ENCODE data around the gene CHCHD6.
"Not testable (repeated sequence)": the region's sequence is repeated elsewhere in the genome, so short reads cannot be mapped to it uniquely, and the experiment has no call there.

The CHCHD6 gene

DNA sequence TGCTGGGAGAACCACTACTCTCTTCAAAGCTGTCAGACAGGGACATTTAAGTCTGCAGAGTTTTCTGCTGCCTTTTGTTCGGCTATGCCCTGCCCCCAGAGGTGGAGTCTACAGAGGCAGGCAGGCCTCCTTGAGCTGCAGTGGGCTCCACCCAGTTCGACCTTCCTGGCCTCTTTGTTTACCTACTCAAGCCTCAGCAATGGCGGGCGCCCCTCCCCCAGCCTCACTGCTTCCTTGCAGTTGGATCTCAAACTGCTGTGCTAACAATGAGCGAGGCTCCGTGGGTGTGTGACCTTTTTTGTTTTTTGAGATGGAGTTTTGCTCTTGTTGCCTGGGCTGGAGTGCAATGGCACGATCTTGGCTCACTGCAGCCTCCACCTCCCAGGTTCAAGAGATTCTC is 87.3 kb downstream of the CHCHD6 start:
- H3K9me3 ChIP-seq (ENCODE audit: control insufficient read depth, low read depth, low read length); H3K4me3 ChIP-seq (ENCODE audit: low read length); H3K9ac ChIP-seq (ENCODE audit: low read length); H3K36me3 ChIP-seq (ENCODE audit: control insufficient read depth, low read depth, low read length); H3K27ac ChIP-seq (ENCODE audit: low read length); H3K4me1 ChIP-seq (ENCODE audit: control insufficient read depth, low read depth, low read length); H3K27me3 ChIP-seq (ENCODE audit: control insufficient read depth, insufficient read depth, low read length): not testable (repeated sequence)

DNA sequence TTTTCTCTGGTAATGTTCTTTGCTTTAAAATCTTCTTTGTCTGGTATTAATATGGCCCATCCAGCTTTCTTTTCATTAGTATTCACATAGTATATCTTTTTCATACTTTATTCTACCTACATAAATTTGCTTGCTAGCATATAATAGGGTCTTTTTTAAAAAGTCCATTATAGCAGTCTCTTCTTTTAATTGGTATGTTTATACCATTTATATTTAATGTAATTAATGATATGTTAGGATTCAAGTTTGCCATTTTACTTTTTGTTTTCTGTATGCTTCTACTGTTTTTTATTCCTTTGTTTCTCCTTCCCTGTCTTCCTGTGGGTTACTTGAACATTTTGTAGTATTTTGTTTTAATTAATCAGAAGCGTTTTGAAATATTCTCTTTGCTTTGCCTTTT is 89.0 kb downstream of the CHCHD6 start:
- H3K9ac ChIP-seq (ENCODE audit: low read length) = no peak overlapping the region
- H3K9me3 ChIP-seq (ENCODE audit: control insufficient read depth, low read depth, low read length) = no peaks in the 10 kb centered on the region
- H3K36me3 ChIP-seq (ENCODE audit: control insufficient read depth, low read depth, low read length) = no peaks in the 10 kb centered on the region
- no peaks in the 10 kb centered on the region for H3K27me3 ChIP-seq (ENCODE audit: control insufficient read depth, insufficient read depth, low read length)
- H3K4me1 ChIP-seq (ENCODE audit: control insufficient read depth, low read depth, low read length) = no peaks in the 10 kb centered on the region
- no peak overlapping the region for H3K27ac ChIP-seq (ENCODE audit: low read length)
- H3K4me3 ChIP-seq (ENCODE audit: low read length) = no peak overlapping the region

- no peaks in the 10 kb centered on the region for H3K27me3 ChIP-seq (ENCODE audit: control insufficient read depth, insufficient read depth, low read length)
Measured at GRCh38 chr3:126797563-126797962, 93.5 kb downstream of the CHCHD6 start.

DNA sequence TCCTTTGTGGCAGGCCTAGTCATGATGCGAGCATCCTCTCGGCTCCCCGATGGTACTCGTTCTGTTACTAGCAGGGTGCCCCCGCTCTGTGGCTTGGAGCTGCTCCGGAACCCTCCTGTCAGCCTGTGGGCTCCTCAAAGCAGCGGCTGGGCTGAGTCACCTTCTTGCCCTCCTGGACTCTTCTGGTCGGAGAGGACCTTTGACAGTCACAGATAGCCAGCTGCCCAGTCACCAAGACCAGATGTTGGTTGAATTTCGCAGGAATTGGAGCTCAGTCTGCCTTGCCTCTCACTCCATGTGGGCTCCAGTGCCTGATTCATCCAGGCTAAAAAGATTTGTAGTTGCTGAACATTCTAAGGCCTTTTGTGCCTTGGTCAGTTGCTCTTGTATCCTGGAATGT is 94.5 kb downstream of the CHCHD6 start:
- Histone ChIP-seq H3K9me3 (ENCODE audit: control insufficient read depth, low read depth, low read length) (peaks cover 9% of the 10 kb centered on the region), H3K36me3 (ENCODE audit: control insufficient read depth, low read depth, low read length) (no peaks in the 10 kb centered on the region), H3K4me1 (ENCODE audit: control insufficient read depth, low read depth, low read length) (peaks cover 7% of the 10 kb centered on the region)

More at GRCh38 chr3:126797563-126797962, 93.5 kb downstream of the CHCHD6 start:
- Histone ChIP-seq H3K36me3 (ENCODE audit: control insufficient read depth, low read depth, low read length) (no peaks in the 10 kb centered on the region), H3K4me1 (ENCODE audit: control insufficient read depth, low read depth, low read length) (peaks cover 7% of the 10 kb centered on the region), H3K9ac (ENCODE audit: low read length) (no peak overlapping the region), H3K27ac (ENCODE audit: low read length) (no peak overlapping the region), H3K9me3 (ENCODE audit: control insufficient read depth, low read depth, low read length) (peaks cover 9% of the 10 kb centered on the region), H3K4me3 (ENCODE audit: low read length) (no peak overlapping the region)

GRCh38 chr3:126799099-126799498 is 95.1 kb downstream of the CHCHD6 start:
- Histone ChIP-seq H3K9me3 (ENCODE audit: control insufficient read depth, low read depth, low read length) (peaks cover 9% of the 10 kb centered on the region), H3K4me3 (ENCODE audit: low read length) (no peak overlapping the region), H3K9ac (ENCODE audit: low read length) (no peak overlapping the region), H3K36me3 (ENCODE audit: control insufficient read depth, low read depth, low read length) (no peaks in the 10 kb centered on the region), H3K4me1 (ENCODE audit: control insufficient read depth, low read depth, low read length) (peaks cover 7% of the 10 kb centered on the region), H3K27ac (ENCODE audit: low read length) (no peak overlapping the region), H3K27me3 (ENCODE audit: control insufficient read depth, insufficient read depth, low read length) (no peaks in the 10 kb centered on the region)

More for the DNA sequence above, 94.5 kb downstream of the CHCHD6 start:
- no peaks in the 10 kb centered on the region for H3K27me3 ChIP-seq (ENCODE audit: control insufficient read depth, insufficient read depth, low read length)
- no peak overlapping the region for H3K4me3 ChIP-seq (ENCODE audit: low read length)
- H3K27ac ChIP-seq (ENCODE audit: low read length) = no peak overlapping the region
- no peak overlapping the region for H3K9ac ChIP-seq (ENCODE audit: low read length)

- not testable (repeated sequence) for H3K27ac ChIP-seq (ENCODE audit: low read length); H3K9ac ChIP-seq (ENCODE audit: low read length)
Measured at GRCh38 chr3:126801312-126801711, 97.3 kb downstream of the CHCHD6 start.

DNA sequence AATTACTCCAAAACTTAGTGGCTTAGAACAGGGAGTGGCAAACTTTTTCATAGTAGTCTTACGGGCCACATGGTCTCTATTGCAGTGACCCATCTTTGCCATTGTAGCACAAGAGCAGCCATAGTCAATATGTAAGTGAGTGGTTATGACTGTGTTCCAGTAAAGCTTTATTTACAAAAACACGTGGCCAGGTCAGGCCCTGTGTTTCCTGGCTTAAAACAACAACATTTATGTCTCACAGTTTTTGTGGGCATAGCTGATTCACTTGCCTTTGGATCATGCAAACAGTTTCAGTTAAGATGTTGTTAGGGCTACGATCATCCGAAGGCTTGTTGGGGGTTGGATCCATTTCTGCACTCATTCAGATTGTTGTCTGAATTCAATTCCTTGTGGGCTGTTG is 103.8 kb downstream of the CHCHD6 start:
- H3K9ac ChIP-seq (ENCODE audit: low read length) = no peak overlapping the region
- no peak overlapping the region for H3K27ac ChIP-seq (ENCODE audit: low read length)
- H3K36me3 ChIP-seq (ENCODE audit: control insufficient read depth, low read depth, low read length) = no peaks in the 10 kb centered on the region
- H3K4me1 ChIP-seq (ENCODE audit: control insufficient read depth, low read depth, low read length) = no peaks in the 10 kb centered on the region
- H3K9me3 ChIP-seq (ENCODE audit: control insufficient read depth, low read depth, low read length) = no peaks in the 10 kb centered on the region
- no peaks in the 10 kb centered on the region for H3K27me3 ChIP-seq (ENCODE audit: control insufficient read depth, insufficient read depth, low read length)
- no peak overlapping the region for H3K4me3 ChIP-seq (ENCODE audit: low read length)

More at GRCh38 chr3:126801312-126801711, 97.3 kb downstream of the CHCHD6 start:
- not testable (repeated sequence) for H3K4me3 ChIP-seq (ENCODE audit: low read length); H3K4me1 ChIP-seq (ENCODE audit: control insufficient read depth, low read depth, low read length); H3K36me3 ChIP-seq (ENCODE audit: control insufficient read depth, low read depth, low read length); H3K9me3 ChIP-seq (ENCODE audit: control insufficient read depth, low read depth, low read length); H3K27me3 ChIP-seq (ENCODE audit: control insufficient read depth, insufficient read depth, low read length)

GRCh38 chr3:126811530-126811929 is 107.5 kb downstream of the CHCHD6 start:
- no peaks in the 10 kb centered on the region for H3K27me3 ChIP-seq (ENCODE audit: control insufficient read depth, insufficient read depth, low read length)
- no peaks in the 10 kb centered on the region for H3K9me3 ChIP-seq (ENCODE audit: control insufficient read depth, low read depth, low read length)
- no peak overlapping the region for H3K9ac ChIP-seq (ENCODE audit: low read length)
- peaks cover 3% of the 10 kb centered on the region for H3K4me1 ChIP-seq (ENCODE audit: control insufficient read depth, low read depth, low read length)
- H3K36me3 ChIP-seq (ENCODE audit: control insufficient read depth, low read depth, low read length) = no peaks in the 10 kb centered on the region
- H3K27ac ChIP-seq (ENCODE audit: low read length) = no peak overlapping the region
- no peak overlapping the region for H3K4me3 ChIP-seq (ENCODE audit: low read length)

DNA sequence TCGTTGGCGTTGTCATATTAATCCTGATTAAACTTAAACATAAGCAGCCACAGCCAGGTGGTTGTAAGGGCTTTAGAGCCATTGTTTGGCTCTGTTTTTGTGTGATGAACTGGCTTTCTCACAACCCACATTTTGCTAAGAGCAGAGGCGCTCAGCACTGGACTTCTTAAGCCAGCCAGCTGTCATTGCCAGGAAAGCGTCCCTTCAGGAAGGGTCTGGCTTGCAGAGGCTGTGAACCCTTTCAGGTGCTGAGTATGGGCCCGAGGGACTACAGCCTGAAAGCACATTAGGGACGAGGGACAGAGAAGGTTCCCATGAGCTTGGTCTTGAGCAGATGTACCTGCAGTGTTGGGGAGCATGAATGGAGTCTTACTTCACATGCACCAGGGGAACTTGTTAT is 112.3 kb downstream of the CHCHD6 start:
- no peak overlapping the region for H3K27ac ChIP-seq (ENCODE audit: low read length)
- no peak overlapping the region for H3K9ac ChIP-seq (ENCODE audit: low read length)
- no peaks in the 10 kb centered on the region for H3K27me3 ChIP-seq (ENCODE audit: control insufficient read depth, insufficient read depth, low read length)
- peaks cover 16% of the 10 kb centered on the region for H3K4me1 ChIP-seq (ENCODE audit: control insufficient read depth, low read depth, low read length)
- H3K4me3 ChIP-seq (ENCODE audit: low read length) = no peak overlapping the region
- no peaks in the 10 kb centered on the region for H3K36me3 ChIP-seq (ENCODE audit: control insufficient read depth, low read depth, low read length)
- no peaks in the 10 kb centered on the region for H3K9me3 ChIP-seq (ENCODE audit: control insufficient read depth, low read depth, low read length)

DNA sequence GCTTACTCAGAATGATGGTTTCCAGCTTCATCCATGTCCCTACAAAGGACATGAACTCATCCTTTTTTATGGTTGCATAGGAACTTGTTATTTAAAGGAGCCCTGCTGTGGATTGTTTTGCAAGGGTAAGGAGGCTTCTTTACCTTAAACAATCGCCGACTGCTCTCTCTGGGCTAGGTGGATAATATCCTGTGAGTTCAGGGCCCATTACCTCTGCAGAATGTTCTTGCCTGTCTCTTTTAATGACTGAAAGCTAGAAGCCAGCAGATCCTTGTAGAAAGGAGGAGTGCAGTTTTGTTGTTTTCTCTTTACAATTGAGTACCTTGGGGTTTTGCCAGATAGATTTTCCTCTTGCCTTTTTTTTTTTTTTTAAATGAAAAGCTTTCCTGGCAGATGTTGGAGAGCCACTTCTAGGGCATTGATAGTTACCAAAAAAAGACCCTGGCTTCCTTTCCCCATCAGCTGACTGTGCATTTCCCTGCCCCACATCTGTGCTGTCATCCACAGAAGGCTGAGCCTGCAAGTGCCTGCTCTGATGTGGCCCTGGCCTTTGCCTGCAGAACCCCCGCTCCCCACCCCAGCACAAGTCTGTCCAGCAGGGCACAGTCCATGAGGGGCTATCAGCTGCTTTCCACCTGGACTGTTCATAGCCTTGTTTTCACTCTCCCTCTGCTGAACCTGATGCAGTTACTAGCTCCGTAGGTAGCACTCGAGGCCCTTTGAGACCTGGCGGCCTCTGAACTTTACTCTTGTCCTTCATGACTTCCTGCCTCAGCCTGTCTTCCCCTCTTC is 113.1 kb downstream of the CHCHD6 start:
- Histone ChIP-seq H3K4me3 (ENCODE audit: low read length) (no peak overlapping the region), H3K27ac (ENCODE audit: low read length) (no peak overlapping the region), H3K9ac (ENCODE audit: low read length) (no peak overlapping the region), H3K4me1 (ENCODE audit: control insufficient read depth, low read depth, low read length) (peaks cover 16% of the 10 kb centered on the region), H3K27me3 (ENCODE audit: control insufficient read depth, insufficient read depth, low read length) (no peaks in the 10 kb centered on the region), H3K9me3 (ENCODE audit: control insufficient read depth, low read depth, low read length) (peaks cover 7% of the 10 kb centered on the region), H3K36me3 (ENCODE audit: control insufficient read depth, low read depth, low read length) (no peaks in the 10 kb centered on the region)

DNA sequence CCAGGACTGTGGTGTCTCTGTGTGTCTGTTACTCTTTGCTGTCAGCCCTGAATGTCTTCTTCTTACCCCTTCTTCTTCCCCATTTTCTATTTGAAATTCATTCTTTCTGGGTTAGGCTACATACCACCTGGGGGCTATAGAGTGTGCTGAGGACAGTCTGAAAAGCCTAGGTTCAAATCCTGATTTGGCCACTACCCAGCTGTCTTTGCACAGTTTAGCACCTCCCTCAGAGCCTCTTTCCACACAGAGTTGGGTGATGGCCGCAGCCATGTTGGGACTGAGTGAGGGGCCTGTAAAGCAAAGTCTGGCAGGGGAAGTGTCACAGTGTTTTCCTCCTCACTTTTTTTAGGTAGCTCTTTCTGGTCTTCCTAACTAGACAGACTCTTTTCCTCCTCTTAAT is 113.7 kb downstream of the CHCHD6 start:
- H3K27me3 ChIP-seq (ENCODE audit: control insufficient read depth, insufficient read depth, low read length) = no peaks in the 10 kb centered on the region
- no peak overlapping the region for H3K9ac ChIP-seq (ENCODE audit: low read length)
- no peak overlapping the region for H3K27ac ChIP-seq (ENCODE audit: low read length)
- peaks cover 9% of the 10 kb centered on the region for H3K9me3 ChIP-seq (ENCODE audit: control insufficient read depth, low read depth, low read length)
- H3K4me1 ChIP-seq (ENCODE audit: control insufficient read depth, low read depth, low read length) = peaks cover 16% of the 10 kb centered on the region
- no peaks in the 10 kb centered on the region for H3K36me3 ChIP-seq (ENCODE audit: control insufficient read depth, low read depth, low read length)
- no peak overlapping the region for H3K4me3 ChIP-seq (ENCODE audit: low read length)

GRCh38 chr3:126818400-126819095 is 114.5 kb downstream of the CHCHD6 start:
- Histone ChIP-seq H3K27me3 (ENCODE audit: control insufficient read depth, insufficient read depth, low read length) (no peaks in the 10 kb centered on the region), H3K27ac (ENCODE audit: low read length) (no peak overlapping the region), H3K36me3 (ENCODE audit: control insufficient read depth, low read depth, low read length) (no peaks in the 10 kb centered on the region)

More at GRCh38 chr3:126818400-126819095, 114.5 kb downstream of the CHCHD6 start:
- peaks cover 16% of the 10 kb centered on the region for H3K4me1 ChIP-seq (ENCODE audit: control insufficient read depth, low read depth, low read length)
- H3K9me3 ChIP-seq (ENCODE audit: control insufficient read depth, low read depth, low read length) = peaks cover 9% of the 10 kb centered on the region
- no peak overlapping the region for H3K9ac ChIP-seq (ENCODE audit: low read length)
- no peak overlapping the region for H3K4me3 ChIP-seq (ENCODE audit: low read length)
